HG02970 (cell line): ENCODE data around the gene TIMM23.

Experiments
- ATAC-seq: cut with Tn5 transposase; IDR thresholded peaks from one replicate; pipeline ENCODE4 v1.9.1; 2021; ENCODE audit warnings: mild to moderate bottlenecking, moderate library complexity, moderate number of reproducible peaks; ENCODE audit not compliant: unreplicated experiment, low FRiP score

Gene TIMM23

GRCh38 chr10:46019569-46020343, 47.5 kb downstream of the TIMM23 start:
- no peak for ATAC-seq

- ATAC-seq = no peak
Observed at GRCh38 chr10:46020344-46020657, 48.0 kb downstream of the TIMM23 start.

- ATAC-seq = peak; percentile 90
Observed at GRCh38 chr10:46022978-46023702, 50.9 kb downstream of the TIMM23 start.

DNA sequence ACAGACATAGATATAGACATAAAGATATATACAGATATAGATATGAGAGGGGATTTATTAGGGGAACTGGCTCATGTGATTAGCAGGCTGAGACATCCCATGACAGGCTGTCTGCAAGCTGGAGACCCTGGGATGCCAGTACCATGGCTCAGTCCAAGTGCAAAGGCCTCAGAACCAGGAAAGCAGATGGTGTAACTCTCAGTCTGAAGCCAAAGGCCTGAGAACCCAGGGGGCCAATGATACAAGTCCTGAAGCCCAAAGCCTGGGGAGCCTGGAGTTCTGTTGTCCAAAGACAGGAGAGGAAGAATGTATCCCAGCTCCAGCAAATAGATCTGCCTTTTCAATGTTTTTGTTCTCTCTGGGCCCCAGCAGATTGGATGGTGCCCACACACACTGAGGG, 52.7 kb downstream of the TIMM23 start:
- no peak for ATAC-seq

- no peak for ATAC-seq
Observed at GRCh38 chr10:46025406-46025805, 53.1 kb downstream of the TIMM23 start.

GRCh38 chr10:46026106-46026505, 53.8 kb downstream of the TIMM23 start:
- no peak for ATAC-seq

- no peak for ATAC-seq
Observed at GRCh38 chr10:46028584-46029460, 56.5 kb downstream of the TIMM23 start.

GRCh38 chr10:46029461-46030030, 57.3 kb downstream of the TIMM23 start:
- ATAC-seq = no peak

DNA sequence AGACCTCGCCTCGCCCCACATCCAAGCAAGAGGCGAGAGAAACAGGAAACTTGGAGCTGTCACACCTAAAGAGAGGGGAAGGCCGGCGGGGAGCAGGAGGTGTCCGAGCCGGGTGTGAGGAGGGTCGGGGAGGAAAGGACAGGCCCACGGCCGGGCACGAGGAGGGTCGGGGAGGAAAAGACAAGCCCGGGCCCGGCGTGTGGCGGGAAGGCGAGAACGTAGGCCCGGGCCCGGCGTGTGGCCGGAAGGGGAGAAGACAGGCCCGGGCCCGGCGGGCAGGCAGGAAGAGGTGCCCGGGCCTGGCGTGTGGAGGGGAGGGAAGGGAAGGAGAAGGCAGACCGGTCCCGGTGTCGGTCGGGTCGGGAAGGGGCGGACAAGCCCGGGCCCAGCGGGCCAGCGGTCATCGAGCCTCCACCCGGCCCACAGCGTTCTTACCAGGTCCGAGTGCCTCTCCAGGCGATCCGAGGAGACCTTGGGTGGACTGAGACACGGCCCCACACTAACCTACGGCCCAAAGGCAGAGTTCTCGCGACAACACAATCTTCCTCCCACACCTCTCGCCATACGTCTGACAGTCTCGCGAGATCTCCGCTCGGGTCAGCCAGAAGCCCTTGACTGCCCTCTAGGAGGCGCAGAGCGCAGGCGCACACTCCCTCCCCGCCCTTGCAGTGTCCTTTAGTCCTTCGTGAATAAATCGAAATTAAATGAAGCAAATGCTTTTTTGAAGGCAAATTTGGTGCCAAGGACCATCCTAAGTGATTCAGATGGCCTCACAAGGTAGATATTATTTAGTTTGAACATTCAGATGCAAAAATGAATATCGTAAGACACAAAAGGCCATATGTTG, 58.0 kb downstream of the TIMM23 start, which contains the start of gene NCOA4:
NCOA4 (minus strand) TSS at position 533 of the 847 bp plus-strand sequence. CDS start 13,943 bp downstream, outside the sequence.
- ATAC-seq = peak; percentile 96

- ATAC-seq = no peak
Observed at GRCh38 chr10:46031648-46032532, 59.6 kb downstream of the TIMM23 start.

- ATAC-seq = no peak
Observed at GRCh38 chr10:46033602-46034011, 61.3 kb downstream of the TIMM23 start.

- ATAC-seq = no peak
Observed at GRCh38 chr10:46035923-46036849, 63.9 kb downstream of the TIMM23 start.

DNA sequence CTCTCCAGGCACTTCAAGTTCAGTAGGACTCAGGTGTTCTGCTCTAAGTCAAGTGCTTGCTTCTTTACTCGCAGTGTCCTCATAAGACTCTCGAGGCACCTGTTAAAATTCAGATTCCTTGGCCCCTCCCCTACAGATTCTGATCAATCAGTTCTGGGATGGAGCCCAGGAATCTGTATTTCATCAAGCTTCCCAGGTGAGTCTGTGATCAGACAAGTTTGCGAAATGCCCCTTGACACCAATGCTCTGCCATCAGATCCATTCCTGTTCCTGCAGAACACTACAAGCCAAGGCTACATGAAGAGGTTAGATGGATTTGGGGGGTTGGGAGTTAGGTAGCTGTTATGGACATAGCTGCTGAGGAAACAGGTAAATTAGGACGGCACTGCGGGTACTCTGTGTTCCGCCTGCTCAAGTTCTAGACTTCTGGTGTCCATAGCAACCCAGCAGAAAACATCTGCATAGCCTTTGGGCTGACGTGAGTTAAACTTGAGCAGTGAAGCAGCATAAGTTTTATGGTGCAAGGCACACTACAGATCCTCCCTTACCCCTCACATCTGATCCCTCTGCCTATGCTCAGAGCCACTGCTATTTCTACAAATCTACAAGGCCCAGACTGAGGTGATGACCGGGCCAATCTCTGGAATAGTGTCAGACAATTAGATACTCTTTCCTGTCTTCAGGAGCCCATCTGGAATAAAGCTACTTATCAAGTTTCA, 65.0 kb downstream of the TIMM23 start:
- no peak for ATAC-seq

DNA sequence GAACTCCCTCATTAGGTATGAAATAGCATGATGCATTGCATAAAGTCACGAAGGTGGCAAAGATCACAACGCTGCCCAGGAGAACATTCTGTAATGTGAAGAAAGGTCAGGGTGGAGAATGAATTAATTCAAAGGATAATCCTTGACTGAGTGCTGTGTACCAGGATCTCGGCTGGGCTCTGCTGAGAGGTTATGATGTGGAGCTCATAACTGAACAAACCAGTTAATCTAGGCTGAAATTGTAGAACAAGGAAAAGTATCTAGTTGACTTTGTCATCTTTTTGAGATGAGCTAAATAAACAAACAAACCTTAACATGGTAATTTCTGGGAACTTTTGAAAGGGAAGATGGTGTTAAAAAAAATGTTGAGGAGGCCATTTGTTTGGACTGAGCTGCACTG, 67.7 kb downstream of the TIMM23 start:
- no peak for ATAC-seq

- ATAC-seq = no peak
Observed at GRCh38 chr10:46042527-46042926, 70.2 kb downstream of the TIMM23 start.

DNA sequence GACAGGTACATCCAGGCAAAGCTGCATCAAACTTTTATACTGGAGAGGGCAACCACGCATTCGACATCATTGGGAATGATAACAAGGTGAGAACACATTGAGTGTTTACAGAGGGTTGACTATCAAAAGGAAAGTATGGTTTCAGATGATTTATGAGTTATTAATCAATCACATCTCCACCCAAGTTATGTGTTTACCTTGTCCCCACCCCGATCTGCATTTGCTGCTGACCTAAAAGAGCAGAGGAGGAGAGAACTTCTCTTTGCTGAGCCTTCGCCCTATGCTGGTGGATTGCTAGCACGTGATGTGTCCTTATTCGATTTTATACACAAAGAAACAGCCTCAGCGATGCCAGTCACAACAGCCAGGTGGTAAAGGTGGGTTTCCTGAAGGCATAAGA, 74.0 kb downstream of the TIMM23 start, which contains the start of gene MSMB:
MSMB (minus strand) TSS at position 9 of the 400 bp plus-strand sequence. CDS start 32 bp downstream, outside the sequence.
- ATAC-seq = no peak

- ATAC-seq = no peak
Observed at GRCh38 chr10:46048152-46048551, 75.9 kb downstream of the TIMM23 start.
